NCI-H1436 treated with DMSO at 0.1 percent for 48 hours (cell line): ENCODE results near the gene UNC5A.

ENCODE experiments used
- DNase-seq: peaks from one replicate; lab custom pipeline; 2025; lab: John Stamatoyannopoulos, UW

The UNC5A gene

GRCh38 chr5:176781638-176782570 lies 28.5 kb upstream of the UNC5A start:
- no peak for DNase-seq

DNA sequence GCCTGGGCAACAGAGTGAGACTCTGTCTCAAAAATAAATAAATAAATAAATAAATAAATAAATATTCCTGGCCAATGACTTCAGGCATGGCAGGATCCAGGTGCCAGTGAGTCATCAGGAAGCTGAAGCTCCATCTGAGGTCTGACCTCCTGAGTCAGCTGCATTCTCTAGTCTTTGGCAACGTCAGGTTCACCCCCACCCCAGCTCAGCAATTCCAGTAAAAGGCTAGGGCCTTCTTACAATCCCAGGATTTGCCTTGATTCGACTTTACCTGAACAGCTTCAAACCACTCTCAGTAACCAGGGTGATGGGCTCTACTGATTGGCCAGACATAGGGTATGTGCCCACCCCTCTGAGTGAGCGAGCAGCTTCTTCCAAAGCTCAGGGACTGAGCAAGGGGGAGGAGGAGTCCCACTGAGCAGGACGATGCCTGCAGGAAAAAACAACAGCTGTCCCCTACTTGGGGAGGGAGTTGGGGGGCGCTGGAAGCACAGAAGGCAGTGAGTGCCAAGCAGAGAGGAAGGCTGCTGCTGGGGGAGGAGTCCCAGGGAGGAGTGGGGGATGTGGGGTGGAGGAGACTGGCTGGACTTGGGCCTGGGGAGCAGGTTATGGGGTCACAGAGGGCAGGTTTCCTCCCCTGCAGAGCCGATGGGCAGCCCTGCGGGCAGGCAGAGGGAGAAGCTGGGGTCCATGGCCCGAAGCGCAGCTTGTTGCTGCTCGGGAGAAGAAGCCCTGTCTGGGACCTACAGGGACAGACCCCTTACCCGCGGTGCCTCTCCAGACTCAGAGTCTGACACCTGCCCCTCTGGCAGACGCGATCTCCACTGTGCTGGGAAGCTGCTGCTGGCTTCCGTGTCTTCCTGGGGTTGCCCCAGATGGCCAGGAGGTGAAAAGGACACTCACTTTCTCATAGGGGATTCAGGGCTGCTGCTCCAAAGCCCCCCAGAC lies 25.9 kb upstream of the UNC5A start:
- no peak for DNase-seq

DNA sequence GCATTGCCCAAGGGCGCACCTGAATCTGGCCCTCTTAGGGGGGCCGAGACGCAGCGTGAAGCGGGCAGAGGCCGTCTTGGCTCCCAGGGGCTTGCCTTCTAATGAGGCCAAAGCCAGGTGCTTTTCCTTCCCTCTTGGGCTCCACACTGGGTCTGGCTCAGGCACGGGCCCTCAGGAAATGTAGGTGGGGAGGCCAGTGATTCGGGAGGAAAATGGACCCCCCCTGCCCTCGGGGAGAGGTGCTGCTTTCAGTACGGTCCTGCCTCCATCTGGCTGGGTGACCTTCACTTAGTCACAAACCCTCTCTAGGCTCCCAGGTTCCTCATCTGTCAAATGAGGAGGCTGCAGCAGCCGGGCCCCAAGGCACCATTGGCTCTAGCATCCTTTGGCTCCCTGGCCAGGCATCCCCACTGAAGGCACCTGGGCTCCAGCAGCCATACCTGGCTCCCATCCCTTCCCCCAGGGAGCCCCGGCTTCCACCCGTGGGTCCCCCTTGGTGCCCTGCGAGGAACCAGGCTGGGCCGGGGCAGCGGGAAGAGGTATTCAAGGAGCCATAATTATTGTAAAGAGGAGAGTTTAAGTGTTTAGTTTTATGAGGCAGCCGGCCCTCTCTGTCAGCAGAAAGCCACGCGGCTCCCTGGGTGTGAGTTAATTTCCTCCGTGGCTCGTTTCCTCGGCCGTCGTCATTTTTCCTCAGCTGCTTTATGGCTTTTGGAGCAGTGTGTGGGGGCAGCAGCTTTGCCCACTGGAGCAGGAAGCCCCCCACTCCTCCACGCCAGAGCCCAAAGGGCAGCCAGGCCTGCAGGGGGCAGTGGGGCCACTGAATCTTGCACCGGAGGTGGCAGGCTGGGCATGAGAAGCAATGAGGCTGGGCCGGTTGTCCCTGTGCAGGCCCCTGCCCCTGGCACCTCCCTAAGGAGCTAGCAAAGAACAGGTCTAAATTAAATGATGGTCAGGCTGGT lies 24.9 kb upstream of the UNC5A start:
- DNase-seq = no peak

DNA sequence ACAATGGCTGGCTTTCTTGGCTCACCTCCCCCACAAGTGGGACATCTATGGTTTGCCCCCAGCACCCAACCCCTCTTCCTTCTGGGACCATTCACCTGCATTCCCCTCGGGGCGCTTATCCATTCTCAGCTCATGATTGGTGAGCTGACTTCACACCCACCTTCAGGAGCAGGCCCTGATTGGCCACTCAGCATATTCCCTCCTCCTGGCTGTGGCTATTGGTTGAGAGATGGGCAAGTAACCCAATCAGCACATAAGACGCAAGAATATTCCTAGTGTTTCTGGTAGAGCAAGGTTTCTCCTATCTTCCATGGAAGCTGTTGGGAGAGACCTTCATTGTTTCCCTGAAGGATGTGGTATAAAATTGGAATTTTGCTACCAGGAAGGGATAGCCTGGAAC lies 22.7 kb upstream of the UNC5A start:
- DNase-seq = no peak

- DNase-seq = no peak
These were observed 22.3 kb upstream of the UNC5A start for GRCh38 chr5:176788091-176788490.

DNA sequence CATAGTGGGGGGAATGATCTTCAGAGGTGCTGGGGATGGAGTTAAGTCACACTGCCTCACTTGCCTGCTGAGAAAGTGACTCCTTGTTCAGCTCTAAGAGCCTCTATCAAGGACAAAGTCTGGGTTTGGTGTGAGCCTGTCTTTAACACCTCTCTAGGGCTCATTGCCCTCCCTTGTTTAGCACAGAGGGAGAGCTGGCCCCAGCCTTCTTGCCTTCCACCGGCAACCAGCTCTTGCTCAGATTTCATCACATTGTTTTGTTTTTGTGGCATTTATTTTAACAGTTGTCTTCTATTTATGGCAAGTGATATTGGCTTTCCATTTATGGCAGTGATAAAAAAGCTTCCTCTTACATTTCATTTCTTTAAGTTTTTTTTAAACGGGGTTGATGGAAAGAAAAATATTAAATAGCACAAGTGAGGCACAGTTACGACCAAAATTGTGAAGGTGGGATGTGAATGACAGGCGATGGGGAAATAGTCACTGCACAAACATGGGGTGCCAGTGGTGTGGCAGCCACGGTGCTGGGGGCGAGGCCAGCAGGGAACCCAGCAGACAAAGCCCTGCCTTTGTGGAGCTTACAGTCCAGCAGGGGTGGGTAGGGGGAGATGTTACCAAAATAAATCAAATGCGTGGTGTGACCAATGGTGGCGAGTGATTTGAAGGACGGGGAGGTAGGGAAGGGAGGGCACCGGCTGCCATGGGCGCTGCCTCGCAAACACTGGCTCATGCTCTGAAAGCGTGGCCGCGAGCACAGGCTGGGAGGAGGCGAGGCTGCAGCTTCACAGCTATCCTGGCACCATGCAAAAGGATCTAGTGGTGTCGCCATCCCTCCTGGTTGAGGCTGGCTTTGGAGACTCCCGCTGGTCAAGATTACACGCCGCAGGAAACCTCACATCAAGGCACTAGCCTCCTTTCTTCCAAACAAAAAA lies 21.2 kb upstream of the UNC5A start:
- DNase-seq = no peak

DNA sequence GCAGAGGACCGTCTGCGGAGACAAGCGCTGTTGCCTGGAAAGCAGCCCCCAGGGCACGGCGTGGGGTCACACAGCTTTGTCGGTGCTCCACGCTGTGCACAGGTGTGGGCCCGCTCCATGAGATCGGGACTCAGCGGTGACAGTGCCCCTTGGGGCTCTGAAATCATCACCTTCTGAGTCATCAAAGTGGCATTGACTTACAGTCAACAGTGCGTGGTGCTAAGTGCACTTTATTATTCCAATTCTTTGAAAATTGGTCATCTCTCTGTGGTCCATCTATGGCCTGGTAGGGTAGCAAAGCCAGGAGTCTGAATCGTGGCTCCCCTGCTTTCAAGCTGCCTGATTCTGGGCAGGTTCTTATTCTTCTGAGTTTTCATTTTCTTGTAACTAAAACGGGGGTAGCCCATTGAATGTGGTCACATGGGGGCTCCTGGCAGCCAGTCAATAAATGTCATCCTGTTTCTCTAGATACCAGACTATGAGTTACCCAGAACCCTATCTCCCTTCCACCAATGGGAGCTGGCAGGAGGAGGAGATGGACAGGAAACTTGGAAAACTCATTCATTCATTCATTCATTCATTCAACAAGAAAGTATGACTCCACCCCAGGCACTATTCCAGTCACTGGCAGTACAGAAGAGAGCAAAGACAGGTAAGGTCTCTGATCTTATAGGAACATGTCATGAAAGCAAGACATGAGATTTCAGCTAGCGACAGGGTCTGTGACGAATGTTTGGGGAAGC lies 20.3 kb upstream of the UNC5A start:
- no peak for DNase-seq

GRCh38 chr5:176790941-176791340 lies 19.4 kb upstream of the UNC5A start:
- DNase-seq = no peak

DNA sequence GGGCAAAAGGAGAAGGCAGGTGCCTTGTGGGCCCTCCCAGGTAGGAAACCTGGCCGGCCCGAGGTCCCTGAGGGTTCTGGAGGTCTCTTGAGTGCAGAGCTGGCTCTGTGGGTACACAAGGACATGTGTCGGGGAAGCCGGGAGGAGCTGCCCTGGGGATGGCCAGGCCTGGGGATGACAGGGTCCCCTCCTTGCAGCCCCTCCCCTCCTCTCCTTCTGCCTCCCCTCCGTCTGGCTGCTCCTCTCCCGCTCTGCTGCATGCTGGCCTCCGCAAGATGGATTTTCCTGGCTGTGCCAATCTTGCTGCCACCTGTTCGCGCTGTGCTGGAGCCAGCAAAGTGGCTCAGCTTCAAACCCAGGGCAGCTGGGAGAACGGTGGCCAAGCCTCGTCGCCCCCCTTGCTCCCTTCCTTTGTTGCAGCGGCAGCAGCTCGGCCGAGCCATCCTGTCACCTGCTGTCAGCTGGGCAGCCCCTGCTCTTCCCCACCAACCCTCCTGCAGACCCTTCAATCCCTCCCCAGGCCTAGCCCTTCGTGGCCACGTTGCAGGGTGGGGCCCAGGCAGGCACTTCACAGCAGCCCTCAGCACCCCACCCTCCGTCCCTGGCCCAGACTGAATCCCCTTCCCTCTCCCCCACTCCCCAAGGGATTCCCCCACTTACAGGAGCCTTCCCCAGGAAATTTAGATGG lies 17.6 kb upstream of the UNC5A start:
- no peak for DNase-seq

DNA sequence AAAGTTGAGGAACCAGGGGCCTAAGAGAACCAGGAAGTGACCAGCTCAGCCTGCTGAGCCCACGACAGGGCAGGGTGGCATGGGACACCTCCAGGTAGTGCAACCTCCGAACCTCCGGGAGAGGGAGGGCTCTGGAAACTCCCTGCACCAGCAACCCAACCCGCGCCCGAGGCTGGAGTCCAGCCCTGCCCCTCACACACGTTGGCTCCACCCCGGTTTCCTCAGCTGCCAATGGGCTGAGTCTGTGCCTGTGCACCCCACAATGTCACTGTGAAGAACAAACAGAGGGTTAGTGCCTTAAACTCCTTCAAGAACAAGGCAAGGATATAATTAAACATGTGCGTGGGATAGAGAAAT lies 17.0 kb upstream of the UNC5A start:
- DNase-seq = no peak

- no peak for DNase-seq
These were observed 16.6 kb upstream of the UNC5A start for GRCh38 chr5:176793736-176794135.

DNA sequence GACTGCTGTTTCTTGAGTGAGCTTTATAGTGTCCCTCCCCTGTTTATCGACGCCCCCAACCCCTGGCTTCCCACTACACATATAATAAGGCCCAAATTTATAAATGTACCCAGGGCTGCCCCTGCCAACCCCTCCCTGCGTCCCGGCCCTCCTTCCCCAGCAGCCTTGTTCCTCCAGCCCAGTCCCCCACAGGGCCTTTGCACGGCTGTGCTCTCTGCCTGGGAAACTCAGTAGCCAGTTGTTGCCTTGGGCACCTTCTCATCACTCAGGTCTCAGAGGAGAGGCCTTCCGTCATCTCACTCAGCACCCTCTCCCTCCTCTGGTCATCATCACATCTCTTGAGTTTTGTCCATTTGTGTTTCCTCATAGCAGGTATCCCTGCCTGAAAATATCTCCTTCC lies 15.8 kb upstream of the UNC5A start:
- DNase-seq = no peak

GRCh38 chr5:176796411-176796810 lies 13.9 kb upstream of the UNC5A start:
- no peak for DNase-seq

DNA sequence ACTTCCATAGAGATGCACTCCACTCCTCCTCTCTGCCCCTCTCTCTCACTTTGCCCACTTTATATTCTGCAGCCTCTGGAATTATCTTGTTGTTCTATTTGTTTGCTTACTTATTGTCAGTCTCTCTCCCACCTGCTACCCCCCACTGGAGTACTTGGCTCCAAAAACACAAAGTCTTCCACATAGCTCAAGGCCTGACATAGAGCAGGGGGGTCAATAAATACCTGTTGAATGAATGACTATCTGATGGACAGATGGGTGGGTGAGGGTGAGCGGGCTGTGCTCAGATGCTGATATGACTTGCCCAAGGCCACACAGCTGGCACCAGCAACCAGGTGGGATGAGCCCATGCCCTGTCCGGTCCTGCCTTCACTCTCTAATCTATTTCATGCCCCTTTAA lies 13.4 kb upstream of the UNC5A start:
- no peak for DNase-seq

DNA sequence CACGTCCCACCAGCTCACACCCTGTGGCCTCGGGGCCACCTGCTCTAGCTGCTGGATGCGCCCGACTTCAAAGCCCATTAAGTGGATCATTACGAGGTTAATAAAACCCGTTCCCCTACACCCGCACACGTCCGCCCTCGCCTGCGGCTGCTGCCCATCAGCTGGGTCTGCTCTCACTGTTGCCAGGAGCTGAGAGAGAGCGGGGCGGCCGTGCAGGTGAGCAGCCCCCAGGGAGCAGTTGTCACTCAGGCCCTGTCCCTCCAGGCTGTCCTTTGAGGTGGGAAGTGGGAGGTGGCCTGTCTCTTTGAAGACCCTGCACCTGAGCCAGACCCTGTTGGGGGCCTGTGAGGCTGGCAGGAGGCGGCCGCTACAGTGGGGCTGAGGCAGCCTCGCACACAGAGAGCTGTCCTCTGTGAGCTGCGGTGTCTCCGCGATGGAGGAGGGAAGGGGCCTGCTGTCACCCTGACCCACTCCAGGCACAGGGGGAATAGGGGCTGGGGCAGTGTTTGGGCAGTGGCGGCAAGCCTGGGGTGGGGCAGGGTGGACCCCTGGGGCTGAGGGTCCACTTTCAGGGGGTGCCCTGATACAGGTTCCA lies 12.8 kb upstream of the UNC5A start:
- DNase-seq = no peak

- no peak for DNase-seq
These were observed 12.1 kb upstream of the UNC5A start for GRCh38 chr5:176798086-176798876.

- DNase-seq = no peak
These were observed 11.4 kb upstream of the UNC5A start for GRCh38 chr5:176798949-176799348.

DNA sequence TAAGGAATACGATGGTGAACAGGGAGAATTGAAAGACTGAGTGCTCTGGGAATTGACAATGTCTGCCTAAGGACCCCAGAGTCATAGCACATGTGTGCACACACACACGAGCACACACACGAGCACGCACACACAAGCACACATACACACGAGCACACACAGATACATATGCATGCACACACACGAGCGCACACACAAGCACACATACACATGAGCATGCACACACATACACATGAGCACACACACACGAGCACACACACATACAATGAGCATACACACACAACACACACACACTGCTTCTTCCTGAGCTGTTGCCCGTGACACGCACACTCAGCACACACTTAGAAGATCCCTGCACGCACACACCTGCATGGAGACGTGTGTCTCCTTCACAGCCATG lies 10.9 kb upstream of the UNC5A start:
- DNase-seq = no peak
